ENCODE data around the gene HMX3.

Gene HMX3

GRCh38 chr10:123180101-123181090 lies 44.6 kb downstream of the HMX3 start:
- no peak for DNase-seq

GRCh38 chr10:123183724-123184123 lies 48.0 kb downstream of the HMX3 start:
- no peak for DNase-seq

- DNase-seq: no peak
Measured at GRCh38 chr10:123187781-123188180, 52.0 kb downstream of the HMX3 start.
